Suprapubic skin (tissue), 4 donors: ENCODE measurements around the gene TMEM150B. TPM values are rescaled to one million over a fixed set of nuclear protein-coding genes. Genes with fewer than 3 reads are reported as not detected.

Experiments used
- DNase-seq, 2 donors: peaks; one replicate each; pipeline ENCODE4 v3.0.0-alpha.2; 2019; ENCODE audit warnings: low spot score in 2 of 2
- H3K27ac ChIP-seq: fragments of 200-600 bp; sonication (generic); one replicate; pipeline ENCODE4 v1.5.1; 2019
- H3K27me3 ChIP-seq: fragments of 200-600 bp; sonication (generic); one replicate; pipeline ENCODE4 v1.5.1; 2019
- H3K36me3 ChIP-seq: fragments of 200-600 bp; sonication (generic); one replicate; pipeline ENCODE4 v1.5.1; 2019
- H3K4me1 ChIP-seq: fragments of 200-600 bp; sonication (generic); one replicate; pipeline ENCODE4 v1.5.1; 2019
- H3K4me3 ChIP-seq: fragments of 200-600 bp; sonication (generic); one replicate; pipeline ENCODE4 v1.5.1; 2019; ENCODE audit warnings: mild to moderate bottlenecking
- H3K9me3 ChIP-seq: fragments of 200-600 bp; sonication (generic); one replicate; pipeline ENCODE4 v1.5.1; 2019
- CTCF ChIP-seq, 2 donors: fragments of 200-600 bp in 1 of 2; fragments of 450-650 bp in 1 of 2; sonication (generic) in 1 of 2; IDR thresholded peaks; one replicate each; pipeline ENCODE4 v1.5.1; 2016 to 2019; ENCODE audit warnings: antibody characterized with exemption in 2 of 2, mild to moderate bottlenecking in 1 of 2, moderate library complexity in 1 of 2
- EP300 ChIP-seq: sonication (generic); formaldehyde crosslinking; IDR thresholded peaks from one replicate; pipeline ENCODE4 v1.6.1; 2017; ENCODE audit warnings: antibody characterized with exemption
- POLR2A ChIP-seq, 2 donors: fragments of 450-650 bp; IDR thresholded peaks; one replicate each; pipeline ENCODE4 v1.6.1; 2017; ENCODE audit warnings: antibody characterized with exemption in 2 of 2, mild to moderate bottlenecking in 2 of 2, moderate library complexity in 2 of 2
- POLR2AphosphoS5 ChIP-seq, 3 donors: sonication (generic); formaldehyde crosslinking; IDR thresholded peaks; one replicate each; pipeline ENCODE4 v1.6.1; 2017; ENCODE audit warnings: antibody characterized with exemption in 3 of 3
- WGBS: methylation state at CpG from one replicate; pipeline ENCODE4 v1.1.5; 2018; 5-methylcytosine and 5-hydroxymethylcytosine counted together
- total RNA-seq, 4 donors: library from RNA; depleted of rRNA; stranded (reverse); fragments of >200 nt; gene quantifications; one replicate each; pipeline ENCODE4 v1.1.0, GENCODE V29; 2016

Gene TMEM150B
- total RNA-seq, 4 donors from 2014 or later = not detected

- no peak for TF ChIP-seq POLR2A (IDR thresholded peaks at IDR 0.05)
- TF ChIP-seq POLR2AphosphoS5 (IDR thresholded peaks at IDR 0.05) = no peak
- no peak for TF ChIP-seq EP300
- TF ChIP-seq CTCF (IDR thresholded peaks at IDR 0.05) = no peak
- no peak overlapping the region for H3K4me3 ChIP-seq
- no peaks in the 10 kb centered on the region for H3K36me3 ChIP-seq
- 84% methylated on average over 3 of the region's 9 CpGs for WGBS
- H3K4me1 ChIP-seq = peaks cover 2% of the 10 kb centered on the region
- no peak for DNase-seq
- H3K27me3 ChIP-seq = peaks cover 3% of the 10 kb centered on the region
- no peak overlapping the region for H3K27ac ChIP-seq
- H3K9me3 ChIP-seq = no peaks in the 10 kb centered on the region
Measured at GRCh38 chr19:55289117-55289796, 35.9 kb downstream of the TMEM150B start.

- WGBS = 100% methylated on average over 1 of the region's 21 CpGs
Measured at GRCh38 chr19:55287361-55288079, 37.6 kb downstream of the TMEM150B start.

GRCh38 chr19:55285229-55285890 is 39.8 kb downstream of the TMEM150B start:
- Histone ChIP-seq H3K4me3 (no peak overlapping the region), H3K9me3 (no peaks in the 10 kb centered on the region), H3K4me1 (peaks cover 15% of the 10 kb centered on the region), H3K27ac (no peak overlapping the region), H3K27me3 (peaks cover 22% of the 10 kb centered on the region), H3K36me3 (no peaks in the 10 kb centered on the region)
- no peak for TF ChIP-seq POLR2AphosphoS5 (IDR thresholded peaks at IDR 0.05)
- TF ChIP-seq POLR2A (IDR thresholded peaks at IDR 0.05) = no peak
- no peak for TF ChIP-seq EP300
- TF ChIP-seq CTCF (IDR thresholded peaks at IDR 0.05) = no peak
- no peak for DNase-seq
- 73% methylated on average over 5 of the region's 18 CpGs for WGBS

More at GRCh38 chr19:55287361-55288079, 37.6 kb downstream of the TMEM150B start:
- Histone ChIP-seq H3K9me3 (no peaks in the 10 kb centered on the region), H3K27me3 (peaks cover 20% of the 10 kb centered on the region), H3K4me1 (peaks cover 9% of the 10 kb centered on the region), H3K27ac (no peak overlapping the region), H3K4me3 (no peak overlapping the region), H3K36me3 (no peaks in the 10 kb centered on the region)
- no peak for TF ChIP-seq EP300
- TF ChIP-seq POLR2A (IDR thresholded peaks at IDR 0.05) = no peak
- no peak for TF ChIP-seq POLR2AphosphoS5 (IDR thresholded peaks at IDR 0.05)
- no peak for TF ChIP-seq CTCF (IDR thresholded peaks at IDR 0.05)
- no peak for DNase-seq

- H3K36me3 ChIP-seq = no peaks in the 10 kb centered on the region
- peaks cover 22% of the 10 kb centered on the region for H3K4me1 ChIP-seq
- WGBS = 57% methylated on average over 1 of the region's 16 CpGs
- H3K9me3 ChIP-seq = no peaks in the 10 kb centered on the region
- no peak for DNase-seq
- peaks cover 22% of the 10 kb centered on the region for H3K27me3 ChIP-seq
- peak overlapping the region; percentile 50 for H3K4me3 ChIP-seq
- H3K27ac ChIP-seq = peak overlapping the region; percentile 41
- TF ChIP-seq EP300 (no peak), POLR2A (IDR thresholded peaks at IDR 0.05) (no peak), POLR2AphosphoS5 (IDR thresholded peaks at IDR 0.05) (no peak), CTCF (IDR thresholded peaks at IDR 0.05) (no peak)
Measured at GRCh38 chr19:55284405-55285058, 40.6 kb downstream of the TMEM150B start.
